K562 (cell line): ENCODE measurements around the gene EPHB2.

Experiments used
- CREM ChIP-seq: IDR thresholded peaks from 2 replicates; pipeline ENCODE4 v1.6.1; 2014; ENCODE audit warnings: antibody characterized with exemption, low read depth
- GABPB2 ChIP-seq: fragments of 250-450 bp; sonication (Bioruptor Pico); conservative IDR thresholded peaks from 2 replicates; pipeline ENCODE4 v1.5.1; 2021; ENCODE audit warnings: mild to moderate bottlenecking
- NR2C2 ChIP-seq, 2 experiments: fragments of 200-800 bp in 1 of 2; sonication (Bioruptor generic) in 1 of 2; sonication (generic) in 1 of 2; formaldehyde crosslinking in 1 of 2; IDR thresholded peaks; 2 replicates each; pipeline versions ENCODE4 v1.6.1 to v1.8.0; 2016 to 2022; ENCODE audit warnings: mild to moderate bottlenecking in 1 of 2, missing compliant biosample characterization in 1 of 2, missing genetic modification characterization in 1 of 2, missing genetic modification reagents in 1 of 2

- no peak for TF ChIP-seq GABPB2 (CRISPR knock-in tag)
- no peak for TF ChIP-seq CREM
- TF ChIP-seq NR2C2 (CRISPR knock-in tag; IDR thresholded peaks at IDR 0.05): no peak
- no peak for TF ChIP-seq NR2C2 (tag; IDR thresholded peaks at IDR 0.05)
Observed at GRCh38 chr1:22812993-22813790, 102.6 kb downstream of the EPHB2 start.
